Transverse colon (tissue), 4 donors: Measurements from ENCODE around the gene GPC6.
A peak's percentile ranks its signal among the peaks of the same experiment; 100 is the strongest.

Experiments
- CTCF ChIP-seq, 5 experiments: fragments of 200-600 bp in 3 of 5; fragments of 450-650 bp in 2 of 5; sonication (generic) in 3 of 5; IDR thresholded peaks; 1 replicate in 2 of 5; 2 replicates in 3 of 5; pipeline ENCODE4 v1.5.1; 2016 to 2017; ENCODE audit warnings: antibody characterized with exemption in 5 of 5, inconsistent platforms in 3 of 5, mild to moderate bottlenecking in 2 of 5, moderate library complexity in 1 of 5
- POLR2AphosphoS5 ChIP-seq, 3 donors: sonication (generic); formaldehyde crosslinking; IDR thresholded peaks; one replicate each; pipeline ENCODE4 v1.6.1; 2016; ENCODE audit warnings: antibody characterized with exemption in 3 of 3

DNA sequence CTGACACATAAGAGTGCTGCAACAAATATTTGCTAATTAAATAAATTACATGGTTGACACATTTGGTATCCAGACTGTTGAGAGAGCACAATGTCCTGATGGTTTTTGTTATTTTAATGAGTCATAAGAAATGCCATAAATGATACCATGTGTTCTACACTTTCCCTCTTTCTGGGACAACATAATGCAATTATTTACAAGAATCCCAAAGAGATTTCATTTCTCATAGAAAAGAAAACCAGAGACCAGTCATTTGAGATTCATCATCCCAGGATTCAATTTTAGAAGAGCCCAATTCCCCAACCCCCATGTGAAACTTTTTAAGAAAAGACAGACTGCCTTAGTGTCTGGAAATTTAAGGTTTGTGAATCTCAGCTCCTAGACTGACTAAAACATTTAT lies 853.3 kb downstream of the GPC6 start:
- TF ChIP-seq CTCF (IDR thresholded peaks at IDR 0.05) (no peak), POLR2AphosphoS5 (IDR thresholded peaks at IDR 0.05) (peak in 1 of 3 donors; percentile 51)
